ENCODE results near the gene RNGTT. TPM values are rescaled to one million over a fixed set of nuclear protein-coding genes. Genes with fewer than 3 reads are reported as not detected.

RNGTT gene
- total and polyA plus RNA-seq, 4 donors, result 4.1 to 15.5 (median 9.9) TPM

DNA sequence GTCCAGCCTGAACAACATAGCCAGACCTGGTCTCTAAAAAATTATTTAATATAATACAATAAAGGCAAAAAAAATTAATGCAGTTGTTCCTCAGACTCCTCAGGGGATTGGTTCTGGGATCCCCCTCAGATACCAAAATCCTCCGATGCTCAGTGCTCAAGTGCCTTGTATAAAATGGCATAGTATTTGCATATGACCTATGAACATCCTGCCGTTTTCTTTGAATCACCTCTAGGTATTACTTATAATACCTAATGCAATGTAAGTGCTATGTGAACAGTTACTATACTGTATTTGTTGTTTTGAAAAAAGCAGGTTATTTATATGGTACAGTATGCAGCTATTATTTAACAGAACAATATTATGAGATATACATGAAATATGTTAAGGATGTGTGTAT, 43.3 kb downstream of the RNGTT start:
- Histone ChIP-seq H3K4me1 (ENCODE audit: control insufficient read depth in 1 of 2, insufficient read depth in 2 of 2, low read length in 2 of 2) (no peaks in the 10 kb centered on the region), H3K9me3 (ENCODE audit: control insufficient read depth, low read length) (no peaks in the 10 kb centered on the region), H3K4me3 (ENCODE audit: low read length in 2 of 2) (no peak overlapping the region), H3K27ac (ENCODE audit: low read depth in 1 of 2, low read length in 2 of 2) (no peak overlapping the region), H3K36me3 (ENCODE audit: control insufficient read depth in 1 of 2, insufficient read depth in 2 of 2, low read length in 1 of 2) (no peaks in the 10 kb centered on the region), H3K27me3 (ENCODE audit: control insufficient read depth in 1 of 2, insufficient read depth in 2 of 2, low read length in 1 of 2) (no peaks in the 10 kb centered on the region)
- 95 to 100% methylated on average over 2 of the region's 2 CpGs for WGBS, 2 donors
- intact Hi-C loops (cut with DNase I), result no loop called here
- ATAC-seq (ENCODE audit: low FRiP score) (no peak), DNase-seq (no peak)

DNA sequence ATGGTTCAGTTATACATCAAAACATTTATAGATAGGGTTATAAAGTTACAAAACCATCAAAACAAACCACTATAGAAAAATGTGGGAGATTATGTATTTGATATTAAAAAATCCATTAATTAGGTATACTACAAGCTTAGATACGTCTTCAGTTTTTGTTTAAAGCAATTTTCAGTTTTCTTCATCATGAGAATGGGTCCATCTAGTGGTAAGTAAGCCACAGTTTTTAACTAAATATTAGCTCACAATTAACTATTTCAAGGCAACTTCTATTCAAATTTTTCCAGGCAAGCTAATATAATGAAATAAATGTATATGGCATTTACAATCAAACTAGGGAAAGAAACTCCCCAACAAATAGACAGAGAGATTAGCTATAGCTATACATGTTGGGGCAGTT, 44.4 kb downstream of the RNGTT start:
- 9 to 20% methylated on average over 1 of the region's 1 CpG for WGBS, 2 donors
- ATAC-seq (ENCODE audit: low FRiP score) (no peak), DNase-seq (no peak)
- Histone ChIP-seq H3K27me3 (ENCODE audit: control insufficient read depth in 1 of 2, insufficient read depth in 2 of 2, low read length in 1 of 2) (no peaks in the 10 kb centered on the region), H3K9me3 (ENCODE audit: control insufficient read depth, low read length) (no peaks in the 10 kb centered on the region), H3K36me3 (ENCODE audit: control insufficient read depth in 1 of 2, insufficient read depth in 2 of 2, low read length in 1 of 2) (no peaks in the 10 kb centered on the region), H3K4me3 (ENCODE audit: low read length in 2 of 2) (no peak overlapping the region), H3K4me1 (ENCODE audit: control insufficient read depth in 1 of 2, insufficient read depth in 2 of 2, low read length in 2 of 2) (no peaks in the 10 kb centered on the region), H3K27ac (ENCODE audit: low read depth in 1 of 2, low read length in 2 of 2) (no peak overlapping the region)
- intact Hi-C loops (cut with DNase I), result no loop called here

DNA sequence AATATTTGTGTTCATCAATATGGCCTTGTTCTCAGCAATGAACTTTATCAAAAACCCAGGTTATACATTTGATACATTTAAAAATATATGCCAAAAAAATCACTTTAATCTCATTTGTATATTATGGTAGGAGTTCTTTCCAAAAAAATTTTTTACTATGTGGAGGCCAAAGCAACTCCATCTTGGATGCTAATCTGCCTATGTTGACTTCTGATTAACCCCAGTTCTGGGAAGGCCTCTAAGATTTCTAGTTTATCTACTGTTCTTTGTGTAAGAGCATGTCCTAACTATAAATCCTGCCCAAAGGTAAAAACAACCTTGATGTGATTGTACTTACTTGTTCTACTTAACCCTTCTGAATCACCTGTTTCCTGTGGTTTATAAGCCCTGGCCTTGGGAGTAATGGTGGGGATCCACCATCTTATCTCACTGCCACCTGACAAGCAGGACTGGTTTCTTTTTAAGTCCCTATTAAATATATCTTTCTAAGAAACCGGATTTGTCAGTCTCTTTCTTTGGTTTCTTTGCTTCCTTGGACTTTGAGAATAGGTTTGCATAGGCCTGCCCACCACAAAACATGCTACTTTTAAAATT, 46.7 kb downstream of the RNGTT start:
- no peak for ATAC-seq (ENCODE audit: low FRiP score)

DNA sequence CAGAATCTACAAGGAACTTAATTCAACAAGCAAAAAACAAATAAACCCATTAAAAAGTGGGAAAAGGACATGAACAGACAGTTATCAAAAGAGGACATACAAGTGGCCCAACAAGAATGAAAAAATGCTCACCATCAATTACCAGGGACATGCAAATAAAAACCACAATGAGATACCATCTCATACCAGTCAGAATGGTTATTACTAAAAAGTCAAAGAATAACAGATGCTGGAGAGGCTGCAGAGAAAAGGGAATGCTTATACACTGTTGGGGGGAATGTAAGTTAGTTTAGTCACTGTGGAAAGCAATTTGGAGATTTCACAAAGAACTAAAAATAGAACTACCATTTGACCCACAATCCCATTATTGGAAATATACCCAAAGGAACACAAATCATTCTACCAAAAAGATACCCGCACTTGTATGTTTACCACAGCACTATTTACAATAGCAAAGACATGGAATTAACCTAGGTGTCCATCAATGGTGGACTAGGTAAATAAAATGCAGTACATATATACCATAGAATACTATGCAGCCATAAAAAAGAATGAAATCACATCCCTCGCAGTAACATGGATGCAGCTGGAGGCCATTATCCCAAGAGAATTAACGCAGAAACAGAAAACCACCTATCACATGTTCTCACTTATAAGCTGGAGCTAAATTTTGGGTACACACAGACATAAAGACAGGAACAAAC, 48.4 kb downstream of the RNGTT start:
- Histone ChIP-seq H3K27ac (ENCODE audit: low read depth in 1 of 2, low read length in 2 of 2) (no peak overlapping the region), H3K27me3 (ENCODE audit: control insufficient read depth in 1 of 2, insufficient read depth in 2 of 2, low read length in 1 of 2) (no peaks in the 10 kb centered on the region), H3K4me1 (ENCODE audit: control insufficient read depth in 1 of 2, insufficient read depth in 2 of 2, low read length in 2 of 2) (peaks cover 2 to 4% of the 10 kb centered on the region in 2 donors), H3K4me3 (ENCODE audit: low read length in 2 of 2) (no peak overlapping the region), H3K9me3 (ENCODE audit: control insufficient read depth, low read length) (no peaks in the 10 kb centered on the region), H3K36me3 (ENCODE audit: control insufficient read depth in 1 of 2, insufficient read depth in 2 of 2, low read length in 1 of 2) (no peaks in the 10 kb centered on the region)
- no peak for DNase-seq
- 81 to 96% methylated on average over 3 of the region's 3 CpGs for WGBS, 2 donors
- ATAC-seq (ENCODE audit: low FRiP score), result no peak
- intact Hi-C loops (cut with DNase I), result no loop called here

More for the DNA sequence above, 46.7 kb downstream of the RNGTT start:
- intact Hi-C loops (cut with DNase I), result no loop called here
- Histone ChIP-seq H3K27me3 (ENCODE audit: control insufficient read depth in 1 of 2, insufficient read depth in 2 of 2, low read length in 1 of 2) (no peaks in the 10 kb centered on the region), H3K27ac (ENCODE audit: low read depth in 1 of 2, low read length in 2 of 2) (no peak overlapping the region), H3K4me3 (ENCODE audit: low read length in 2 of 2) (no peak overlapping the region), H3K36me3 (ENCODE audit: control insufficient read depth in 1 of 2, insufficient read depth in 2 of 2, low read length in 1 of 2) (no peaks in the 10 kb centered on the region), H3K4me1 (ENCODE audit: control insufficient read depth in 1 of 2, insufficient read depth in 2 of 2, low read length in 2 of 2) (no peaks in the 10 kb centered on the region), H3K9me3 (ENCODE audit: control insufficient read depth, low read length) (no peaks in the 10 kb centered on the region)
- WGBS, 2 donors, result 47 to 57% methylated on average over 1 of the region's 1 CpG
- no peak for DNase-seq

DNA sequence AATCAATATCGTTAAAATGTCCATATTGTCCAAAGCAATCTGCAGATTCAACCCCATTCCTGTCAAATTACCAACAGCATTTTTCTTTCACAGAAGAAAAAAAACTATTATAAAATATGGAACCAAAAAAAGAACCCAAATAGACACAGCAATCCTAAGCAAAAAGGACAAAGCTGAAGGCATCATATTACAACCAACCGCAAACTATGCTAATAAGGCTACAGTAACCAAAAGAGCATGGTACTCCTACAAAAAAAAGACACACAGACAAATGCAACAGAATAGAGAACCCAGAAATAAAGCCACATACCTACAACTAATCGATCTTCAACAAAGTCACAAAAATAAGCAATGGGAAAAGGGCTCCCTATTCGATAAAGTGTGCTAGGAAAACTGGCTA, 49.2 kb downstream of the RNGTT start:
- ATAC-seq (ENCODE audit: low FRiP score) (no peak), DNase-seq (no peak)
- Histone ChIP-seq H3K36me3 (ENCODE audit: control insufficient read depth in 1 of 2, insufficient read depth in 2 of 2, low read length in 1 of 2) (no peaks in the 10 kb centered on the region), H3K27ac (ENCODE audit: low read depth in 1 of 2, low read length in 2 of 2) (no peak overlapping the region), H3K9me3 (ENCODE audit: control insufficient read depth, low read length) (no peaks in the 10 kb centered on the region), H3K27me3 (ENCODE audit: control insufficient read depth in 1 of 2, insufficient read depth in 2 of 2, low read length in 1 of 2) (no peaks in the 10 kb centered on the region), H3K4me3 (ENCODE audit: low read length in 2 of 2) (no peak overlapping the region), H3K4me1 (ENCODE audit: control insufficient read depth in 1 of 2, insufficient read depth in 2 of 2, low read length in 2 of 2) (peaks cover 2 to 4% of the 10 kb centered on the region in 2 donors)
- intact Hi-C loops (cut with DNase I), result no loop called here
- WGBS, 2 donors, result 93 to 95% methylated on average over 4 of the region's 4 CpGs

DNA sequence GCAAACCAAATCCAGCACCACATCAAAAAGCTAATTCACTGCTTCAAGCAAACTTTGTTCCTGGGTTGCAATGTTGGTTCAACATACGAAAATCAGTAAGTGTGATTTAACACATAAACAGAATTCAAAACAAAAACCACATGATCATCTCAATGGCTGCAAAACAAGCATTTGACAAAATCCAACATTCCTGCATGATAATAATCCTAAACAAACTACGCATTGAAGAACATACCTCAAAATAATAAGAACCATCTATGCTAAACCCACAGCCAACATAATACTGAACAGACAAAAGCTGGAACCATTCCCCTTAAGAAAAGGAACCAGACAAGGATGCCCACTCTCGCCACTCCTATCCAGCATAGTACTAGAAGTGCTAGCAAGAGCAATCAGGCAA, 49.9 kb downstream of the RNGTT start:
- WGBS, 2 donors, result 94 to 97% methylated on average over 3 of the region's 3 CpGs
- H3K27me3 ChIP-seq (ENCODE audit: control insufficient read depth in 1 of 2, insufficient read depth in 2 of 2, low read length in 1 of 2), result no peaks in the 10 kb centered on the region
- H3K27ac ChIP-seq (ENCODE audit: low read depth in 1 of 2, low read length in 2 of 2), result no peak overlapping the region
- intact Hi-C loops (cut with DNase I), result no loop called here
- DNase-seq (no peak), ATAC-seq (ENCODE audit: low FRiP score) (no peak)
- peaks cover 2 to 4% of the 10 kb centered on the region in 2 donors for H3K4me1 ChIP-seq (ENCODE audit: control insufficient read depth in 1 of 2, insufficient read depth in 2 of 2, low read length in 2 of 2)
- H3K36me3 ChIP-seq (ENCODE audit: control insufficient read depth in 1 of 2, insufficient read depth in 2 of 2, low read length in 1 of 2), result no peaks in the 10 kb centered on the region
- no peaks in the 10 kb centered on the region for H3K9me3 ChIP-seq (ENCODE audit: control insufficient read depth, low read length)
- no peak overlapping the region for H3K4me3 ChIP-seq (ENCODE audit: low read length in 2 of 2)

DNA sequence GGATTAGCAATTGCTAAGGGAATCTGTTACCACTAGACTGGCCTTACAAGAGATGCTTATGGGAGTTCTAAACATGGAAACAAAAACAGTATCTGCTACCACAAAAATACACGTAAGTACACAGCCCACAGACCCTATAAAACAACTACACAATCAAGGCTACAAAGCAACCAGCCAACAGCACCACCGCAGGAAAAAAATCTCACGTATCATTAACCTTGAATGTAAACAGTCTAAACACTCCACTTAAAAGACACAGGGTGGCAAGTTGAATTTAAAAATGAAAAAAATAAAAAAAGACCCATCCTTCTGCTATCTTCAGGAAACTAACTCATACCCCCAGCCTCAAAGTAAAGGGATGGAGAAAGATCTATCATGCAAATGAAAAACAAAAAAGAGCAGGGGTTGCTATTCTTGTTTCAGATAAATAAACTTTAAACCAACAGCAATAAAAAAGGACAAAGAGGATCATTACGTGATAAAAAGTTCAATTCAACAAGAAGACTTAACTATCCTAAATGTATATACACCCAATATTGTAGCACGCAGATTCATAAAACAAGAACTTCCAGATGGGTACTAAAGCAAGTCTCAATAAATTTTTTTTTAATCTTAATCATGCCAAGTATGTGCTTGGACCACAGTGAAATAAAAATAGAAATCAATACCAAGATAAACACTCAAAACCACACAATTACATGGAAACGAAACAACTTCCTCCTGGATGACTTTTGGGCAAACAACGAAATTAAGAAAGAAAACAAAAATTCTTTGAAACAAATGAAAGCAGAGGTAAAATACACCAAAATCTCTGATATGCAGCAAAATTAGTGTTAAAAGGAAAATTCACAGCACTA, 52.3 kb downstream of the RNGTT start:
- WGBS, 2 donors, result 9 to 18% methylated on average over 7 of the region's 7 CpGs
- H3K27me3 ChIP-seq (ENCODE audit: control insufficient read depth in 1 of 2, insufficient read depth in 2 of 2, low read length in 1 of 2), result no peaks in the 10 kb centered on the region
- intact Hi-C loops (cut with DNase I), result no loop called here
- no peaks in the 10 kb centered on the region for H3K36me3 ChIP-seq (ENCODE audit: control insufficient read depth in 1 of 2, insufficient read depth in 2 of 2, low read length in 1 of 2)
- no peak overlapping the region for H3K4me3 ChIP-seq (ENCODE audit: low read length in 2 of 2)
- DNase-seq, result no peak
- ATAC-seq (ENCODE audit: low FRiP score), result no peak
- peaks cover 2 to 4% of the 10 kb centered on the region in 2 donors for H3K4me1 ChIP-seq (ENCODE audit: control insufficient read depth in 1 of 2, insufficient read depth in 2 of 2, low read length in 2 of 2)
- no peaks in the 10 kb centered on the region for H3K9me3 ChIP-seq (ENCODE audit: control insufficient read depth, low read length)
- H3K27ac ChIP-seq (ENCODE audit: low read depth in 1 of 2, low read length in 2 of 2), result no peak overlapping the region

DNA sequence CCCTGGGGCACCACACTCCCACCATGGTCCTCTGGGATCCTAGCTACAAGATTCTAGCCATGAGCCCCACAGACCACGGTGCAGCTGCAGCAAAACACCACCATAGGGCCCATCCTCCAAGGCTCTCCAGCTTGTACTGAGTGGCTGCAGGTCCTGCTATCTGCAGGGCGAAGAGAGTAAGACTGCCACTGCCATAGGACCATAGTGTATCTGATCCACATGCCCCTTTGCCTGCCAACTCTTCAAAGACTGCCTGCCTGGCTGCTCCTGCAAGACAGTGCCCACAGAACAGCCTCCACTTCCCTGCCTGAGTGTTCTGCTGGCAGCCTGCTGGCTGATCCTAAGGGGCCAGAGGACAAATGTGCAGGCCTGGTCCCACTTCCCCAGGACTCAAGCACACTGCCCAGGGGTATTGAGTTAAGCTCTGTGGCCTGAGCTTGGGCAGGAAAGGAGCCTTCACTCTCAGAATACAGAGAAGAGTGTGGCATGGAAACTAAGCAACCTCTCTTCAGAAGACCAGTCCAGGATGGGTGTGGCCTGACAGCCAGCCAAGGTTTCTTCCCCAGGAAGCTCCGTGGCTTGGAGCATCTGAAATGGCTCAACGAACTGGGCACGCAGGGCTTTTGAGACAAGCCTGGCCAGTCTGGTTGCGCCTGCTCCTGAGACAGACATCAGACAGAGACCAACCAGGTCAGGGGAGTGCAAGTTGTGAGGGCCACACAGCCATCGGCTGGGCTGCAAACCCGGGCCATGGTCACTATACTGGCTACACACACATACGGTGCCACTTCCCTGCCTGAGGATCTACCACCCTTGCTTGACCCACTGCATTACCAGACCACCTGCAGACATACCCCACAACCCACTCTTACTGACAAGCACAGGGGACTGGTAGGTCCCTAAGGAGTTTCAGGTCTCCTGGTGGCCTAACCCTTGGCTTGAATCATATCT, 54.5 kb downstream of the RNGTT start:
- peaks cover 2 to 4% of the 10 kb centered on the region in 2 donors for H3K4me1 ChIP-seq (ENCODE audit: control insufficient read depth in 1 of 2, insufficient read depth in 2 of 2, low read length in 2 of 2)
- no peak for ATAC-seq (ENCODE audit: low FRiP score)
- intact Hi-C loops (cut with DNase I), result no loop called here
- no peaks in the 10 kb centered on the region for H3K27me3 ChIP-seq (ENCODE audit: control insufficient read depth in 1 of 2, insufficient read depth in 2 of 2, low read length in 1 of 2)
- DNase-seq, result peak in 1 of 2 donors; percentile 49
- H3K36me3 ChIP-seq (ENCODE audit: control insufficient read depth in 1 of 2, insufficient read depth in 2 of 2, low read length in 1 of 2), result peaks cover 0 to 2% of the 10 kb centered on the region in 2 donors
- no peaks in the 10 kb centered on the region for H3K9me3 ChIP-seq (ENCODE audit: control insufficient read depth, low read length)
- 75 to 77% methylated on average over 9 of the region's 9 CpGs for WGBS, 2 donors
- H3K27ac ChIP-seq (ENCODE audit: low read depth in 1 of 2, low read length in 2 of 2), result no peak overlapping the region
- H3K4me3 ChIP-seq (ENCODE audit: low read length in 2 of 2), result no peak overlapping the region

All from aorta (tissue), 5 donors.